Measurements from ENCODE around the gene PRTFDC1.

PRTFDC1 gene

DNA sequence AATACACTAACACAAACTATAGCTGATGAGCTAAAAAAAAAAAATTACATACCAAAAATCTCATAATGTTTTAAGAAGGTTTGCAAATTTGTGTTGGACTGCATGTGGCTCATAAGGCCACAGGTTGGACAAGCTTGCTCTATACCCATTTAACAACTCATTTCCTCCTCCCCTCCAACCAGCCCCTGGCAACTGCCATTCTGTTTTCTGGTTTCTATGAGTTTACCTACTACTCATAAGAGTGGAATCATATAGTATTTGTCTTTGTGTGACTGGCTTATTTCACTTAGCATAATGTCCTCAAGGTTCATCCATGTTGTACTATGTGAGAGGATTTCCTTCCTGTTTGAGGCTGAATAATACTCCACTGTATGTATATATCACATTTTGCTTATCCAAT lies 128.3 kb downstream of the PRTFDC1 start:
- DNase-seq: no peak
- in situ Hi-C loops (cut with MboI; ENCODE audit: low pct_unique_long_range_greater_than_20kb, low sequenced_read_pairs): no loop called here

DNA sequence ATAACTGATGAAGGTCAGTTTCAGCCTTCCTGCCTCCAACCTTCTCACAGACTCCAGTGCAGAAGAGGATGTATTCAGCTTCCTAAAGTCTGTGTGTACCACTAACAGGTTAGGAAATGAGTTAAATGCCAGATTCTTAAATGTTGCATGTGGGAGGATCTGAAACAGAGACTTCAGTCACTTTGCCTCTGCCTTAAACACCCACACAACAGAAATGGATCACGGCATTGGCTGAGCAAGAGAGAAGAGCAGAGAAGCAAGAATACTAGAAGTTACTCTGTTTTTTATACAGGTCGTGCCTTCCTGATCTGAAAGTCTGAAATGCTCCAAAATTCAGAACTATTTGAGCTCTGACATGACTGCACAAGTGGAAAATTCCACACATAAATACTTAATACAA lies 129.8 kb downstream of the PRTFDC1 start:
- no peak for DNase-seq
- in situ Hi-C loops (cut with MboI; ENCODE audit: low pct_unique_long_range_greater_than_20kb, low sequenced_read_pairs): no loop called here

DNA sequence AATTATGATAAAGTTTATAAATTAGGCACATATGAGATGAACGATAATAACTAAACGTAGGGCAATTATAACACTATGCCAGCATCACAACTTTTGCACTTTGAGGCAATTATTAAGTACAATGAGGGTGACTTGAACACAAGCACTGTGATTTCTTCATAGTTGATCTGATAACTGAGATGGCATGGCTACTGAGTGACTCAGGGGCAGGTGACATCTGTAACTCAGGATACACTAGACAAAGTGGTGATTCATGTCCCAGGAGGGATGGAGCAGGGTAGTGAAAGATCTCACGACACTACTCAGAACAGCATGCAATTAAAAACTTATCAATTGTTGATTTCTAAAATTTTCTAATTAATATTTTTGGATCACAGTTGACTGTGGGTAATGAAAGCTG lies 130.4 kb downstream of the PRTFDC1 start:
- in situ Hi-C loops (cut with MboI; ENCODE audit: low pct_unique_long_range_greater_than_20kb, low sequenced_read_pairs): no loop called here
- DNase-seq: no peak

DNA sequence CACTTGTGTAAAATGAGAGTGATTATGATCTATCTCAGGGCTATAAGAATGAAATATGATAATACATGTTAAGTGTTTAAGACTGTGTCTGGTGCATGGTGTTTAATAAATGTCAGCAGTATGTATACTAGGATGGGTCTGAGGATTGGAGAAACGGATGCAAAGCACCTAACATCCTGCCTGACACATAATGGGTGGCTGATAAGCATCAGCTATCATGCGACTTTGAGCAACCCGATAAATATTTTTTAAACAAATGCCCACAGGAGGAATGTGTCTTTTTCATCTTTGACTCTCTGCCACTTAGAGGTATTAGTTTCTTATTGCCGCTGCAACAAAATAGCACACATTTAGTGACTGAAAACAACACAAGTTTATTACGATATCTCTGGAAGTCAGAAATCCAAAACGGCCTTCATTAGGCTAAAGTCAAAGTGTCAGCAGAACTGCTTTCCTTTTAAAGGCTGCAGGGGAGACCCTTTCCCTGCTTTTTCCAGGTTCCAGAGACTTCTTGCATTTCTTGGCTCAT lies 135.5 kb downstream of the PRTFDC1 start:
- DNase-seq: no peak
- in situ Hi-C loops (cut with MboI; ENCODE audit: low pct_unique_long_range_greater_than_20kb, low sequenced_read_pairs): no loop called here

DNA sequence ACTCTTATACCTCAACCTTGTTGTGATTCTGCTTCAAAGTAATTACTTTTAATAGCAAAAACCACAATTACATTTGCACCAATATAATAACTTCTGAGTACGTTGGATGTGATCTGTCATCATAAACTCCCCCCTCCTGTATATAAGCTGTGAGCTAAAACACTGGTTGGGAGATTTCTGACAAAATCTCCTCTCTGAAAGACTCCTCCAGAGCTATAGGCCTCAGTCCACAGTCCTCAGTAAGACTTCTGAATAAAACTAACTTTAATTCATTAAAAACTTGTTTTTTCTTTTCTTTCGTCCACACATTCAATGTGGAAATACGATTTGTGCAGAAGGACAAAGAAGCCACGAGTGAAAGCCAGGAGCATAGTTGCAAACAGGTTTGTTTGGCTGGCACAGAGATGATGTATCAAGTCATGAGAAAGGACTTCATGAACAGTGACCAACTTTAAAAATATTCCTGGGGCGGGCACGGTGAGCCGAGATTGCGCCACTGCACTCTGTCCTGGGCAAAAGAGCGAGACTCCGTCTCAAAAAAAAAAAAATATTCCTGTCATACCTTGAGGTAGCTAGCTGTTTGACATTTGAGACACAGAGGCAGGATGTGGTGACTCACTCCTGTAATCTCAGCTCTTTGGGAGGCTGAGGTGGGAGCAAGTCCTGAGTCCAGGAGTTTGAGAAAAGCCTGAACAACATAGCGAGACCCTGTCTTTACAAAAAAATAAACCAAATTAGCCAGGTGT lies 137.7 kb downstream of the PRTFDC1 start:
- in situ Hi-C loops (cut with MboI; ENCODE audit: low pct_unique_long_range_greater_than_20kb, low sequenced_read_pairs): no loop called here
- DNase-seq: no peak

DNA sequence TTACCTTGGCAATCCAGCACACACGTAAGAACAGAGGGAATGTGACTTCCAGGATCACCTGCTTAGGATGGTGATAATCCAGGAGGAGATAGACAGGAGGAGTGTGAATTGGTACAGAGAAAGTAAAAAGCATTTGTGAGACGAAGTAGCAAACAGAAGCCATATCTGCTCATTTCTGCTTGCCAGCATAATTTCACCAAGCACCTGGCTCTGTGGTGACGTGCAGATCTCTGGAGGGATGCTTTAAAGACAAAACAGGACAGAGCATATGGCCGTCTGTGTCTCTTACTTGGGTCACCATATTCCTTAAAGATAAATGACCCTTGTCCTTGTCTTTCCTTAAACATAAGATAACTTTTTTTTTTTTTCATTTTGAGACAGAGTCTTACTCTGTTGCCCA lies 138.6 kb downstream of the PRTFDC1 start:
- no peak for DNase-seq
- in situ Hi-C loops (cut with MboI; ENCODE audit: low pct_unique_long_range_greater_than_20kb, low sequenced_read_pairs): no loop called here

DNA sequence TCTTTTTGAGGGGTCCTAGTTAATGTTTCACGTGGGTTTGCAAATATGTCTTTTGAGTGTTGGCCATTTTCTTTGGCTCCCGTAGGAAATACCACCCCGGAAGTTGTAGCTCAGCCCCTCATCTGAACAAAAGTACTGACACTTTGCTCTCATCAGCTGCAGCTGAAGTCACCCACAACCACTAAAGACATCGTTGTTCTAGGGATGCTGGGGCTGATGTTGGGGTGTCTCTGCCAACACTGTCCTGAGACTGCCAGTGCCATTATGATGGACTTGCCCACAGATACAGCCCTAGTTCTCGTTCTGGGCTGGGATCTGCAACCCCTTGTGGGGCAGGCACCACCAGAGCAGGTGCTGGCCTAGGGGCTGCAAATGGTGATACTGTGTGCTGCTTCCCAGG lies 146.1 kb downstream of the PRTFDC1 start:
- in situ Hi-C loops (cut with MboI; ENCODE audit: low pct_unique_long_range_greater_than_20kb, low sequenced_read_pairs): no loop called here
- no peak for DNase-seq

DNA sequence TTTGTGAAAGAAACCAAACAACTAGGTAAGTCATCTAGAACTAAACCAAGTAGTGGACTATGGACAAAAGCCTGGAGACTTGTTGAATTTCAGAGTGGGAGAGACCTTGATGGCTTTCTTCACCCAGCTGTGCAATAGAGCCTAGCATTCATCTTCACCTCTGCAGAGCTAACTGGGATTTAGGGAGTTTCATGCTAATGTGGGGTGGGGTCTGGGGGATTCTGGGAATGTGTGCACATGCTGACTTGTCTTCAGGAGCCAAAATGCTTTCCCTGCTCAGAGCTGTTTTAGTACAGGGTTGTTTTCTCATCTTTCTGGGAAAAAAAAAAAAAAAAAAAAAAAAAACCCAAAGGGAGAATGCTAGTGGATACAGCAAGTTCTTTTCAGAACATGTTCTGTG lies 147.4 kb downstream of the PRTFDC1 start:
- no peak for DNase-seq
- in situ Hi-C loops (cut with MboI; ENCODE audit: low pct_unique_long_range_greater_than_20kb, low sequenced_read_pairs): no loop called here

DNA sequence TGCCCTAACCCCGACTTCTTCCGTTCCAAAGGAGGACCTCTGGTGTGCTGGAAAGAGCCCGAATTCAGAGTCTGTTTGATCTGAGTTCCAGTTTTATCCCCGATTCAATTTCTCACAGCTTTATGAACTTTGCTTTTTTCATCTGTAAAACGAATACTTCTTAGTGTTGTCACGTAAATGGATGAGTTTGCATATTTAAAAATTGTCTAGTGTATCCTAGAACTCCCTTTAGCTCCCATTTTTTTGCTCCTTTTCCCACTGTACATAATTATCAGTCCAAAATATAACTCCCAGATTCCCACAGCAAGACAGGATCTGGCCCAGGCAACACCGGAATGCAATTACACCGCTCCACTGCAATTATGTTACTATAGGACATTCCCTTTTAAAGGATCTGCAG lies 148.0 kb downstream of the PRTFDC1 start:
- in situ Hi-C loops (cut with MboI; ENCODE audit: low pct_unique_long_range_greater_than_20kb, low sequenced_read_pairs): no loop called here
- no peak for DNase-seq

DNA sequence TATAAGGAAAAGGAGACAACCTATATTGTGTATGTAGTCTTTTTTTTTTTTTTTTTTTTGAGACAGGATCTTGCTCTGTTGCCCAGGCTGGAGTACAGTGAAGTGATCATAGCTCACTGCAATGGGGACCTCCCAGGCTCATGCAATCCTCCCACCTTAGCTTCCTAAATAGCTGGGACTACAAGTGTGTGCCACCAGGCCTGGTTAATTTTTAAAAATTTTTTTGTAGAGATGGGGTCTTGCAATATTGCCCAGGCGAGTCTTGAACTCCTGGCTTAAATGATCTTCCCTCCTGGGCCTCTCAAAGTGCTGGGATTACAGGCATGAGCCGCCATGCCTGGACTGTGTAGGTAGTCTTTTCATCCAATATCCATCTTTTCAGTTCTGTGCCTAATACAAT lies 150.0 kb downstream of the PRTFDC1 start:
- DNase-seq: no peak
- in situ Hi-C loops (cut with MboI; ENCODE audit: low pct_unique_long_range_greater_than_20kb, low sequenced_read_pairs): no loop called here

DNA sequence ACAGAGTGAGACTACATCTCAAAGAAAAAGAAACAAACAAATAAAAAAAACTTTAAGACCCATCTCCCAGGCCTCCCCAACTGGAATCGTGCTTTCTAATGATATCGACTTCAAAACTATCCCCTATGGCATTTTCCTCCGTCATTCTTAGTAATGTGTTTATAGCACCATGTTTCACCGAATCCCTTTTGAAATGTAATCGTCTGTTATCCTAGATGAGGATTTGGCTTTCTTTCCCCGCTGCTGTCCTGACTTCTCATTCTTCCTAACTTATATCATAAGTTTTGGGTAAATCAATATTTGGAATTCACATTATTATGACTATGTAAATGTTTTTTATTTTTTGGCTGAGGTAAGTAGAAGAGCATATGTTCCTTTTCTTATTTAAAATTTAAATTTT lies 151.5 kb downstream of the PRTFDC1 start:
- in situ Hi-C loops (cut with MboI; ENCODE audit: low pct_unique_long_range_greater_than_20kb, low sequenced_read_pairs): no loop called here
- DNase-seq: no peak

Data from KBM-7 (cell line).